HepG2 (cell line): ENCODE data around the gene DPP6. TPM values are rescaled to one million over a fixed set of nuclear protein-coding genes. Genes with fewer than 3 reads are reported as not detected.

ENCODE experiments used
- ATAC-seq: fragments of 200-7000 bp; cut with Tn5 transposase; 3 replicates; pipeline ENCODE4 v1.9.1; 2020; ENCODE audit warnings: mild to moderate bottlenecking, moderate library complexity
- BruUV-seq: library from RNA; stranded (reverse); fragments of 400-500 nt; replicated peaks from 2 replicates; lab custom pipeline; 2021; lab: Mats Ljungman, UMichigan
- CTCF ChIA-PET: fragments of 300-600 bp; formaldehyde crosslinking; extraction: SDS; loops from one replicate; lab custom pipeline; 2021; ENCODE audit warnings: low total read pairs, inconsistent platforms, low intra/inter-chr PET ratio; lab: Yijun Ruan, JAX
- POLR2A ChIA-PET: fragments of 350-600 bp; sonication (Branson Sonifier 250); formaldehyde crosslinking; loops from one replicate; lab custom pipeline; 2020; ENCODE audit warnings: antibody characterized with exemption, inconsistent platforms; lab: Yijun Ruan, JAX
- DNase-seq: peaks from one replicate; pipeline ENCODE4 v3.0.0-alpha.2; 2015; ENCODE audit warnings: low spot score
- FAIRE-seq: peaks from 3 replicates; lab custom pipeline; 2011; peaks lifted over from hg19 to GRCh38; lab: Jason Lieb, UNC
- H2AFZ ChIP-seq: one replicate; pipeline ENCODE4 v1.6.1; 2011; ENCODE audit warnings: low read length, inconsistent platforms
- H3K27ac ChIP-seq: fragments of 300-600 bp; 3 replicates; pipeline ENCODE4 v1.8.0; 2011; ENCODE audit warnings: mixed run types, mild to moderate bottlenecking, mixed read lengths, low read length, inconsistent platforms; ENCODE audit not compliant: insufficient read depth; ENCODE audit errors: extremely low read length
- H3K27me3 ChIP-seq, 2 experiments: fragments of 200-600 bp in 1 of 2; 2 replicates in 1 of 2; 3 replicates in 1 of 2; pipeline versions ENCODE4 v1.6.0 to v1.8.0; 2011; ENCODE audit warnings: low read length in 2 of 2, mild to moderate bottlenecking in 2 of 2, moderate library complexity in 2 of 2, inconsistent platforms in 1 of 2; ENCODE audit not compliant: insufficient read depth in 2 of 2, control insufficient read depth in 1 of 2
- H3K36me3 ChIP-seq, 2 experiments: fragments of 200-600 bp in 1 of 2; replicated peaks in 1 of 2; 2 replicates in 1 of 2; 3 replicates in 1 of 2; pipeline versions ENCODE4 v1.5.1 to v1.8.0; 2011; ENCODE audit warnings: low read length in 2 of 2, inconsistent platforms in 1 of 2; ENCODE audit not compliant: insufficient read depth in 2 of 2, control insufficient read depth in 1 of 2
- H3K4me1 ChIP-seq: 2 replicates; pipeline ENCODE4 v1.5.1; 2012; ENCODE audit warnings: low read length, inconsistent platforms; ENCODE audit not compliant: insufficient read depth
- H3K4me2 ChIP-seq: 2 replicates; pipeline ENCODE4 v1.6.0; 2011; ENCODE audit warnings: low read depth, low read length, inconsistent platforms
- H3K4me3 ChIP-seq, 3 experiments: fragments of 200-600 bp in 1 of 3; sonication (generic), shearing (Covaris generic) in 1 of 3; replicated peaks in 1 of 3; 2 replicates each; pipeline ENCODE4 v1.5.1; 2011 to 2016; ENCODE audit warnings: low read length in 3 of 3, inconsistent platforms in 2 of 3, low read depth in 2 of 3, mild to moderate bottlenecking in 2 of 3, control low read depth in 1 of 3, mixed read lengths in 1 of 3; ENCODE audit not compliant: insufficient read depth in 1 of 3
- H3K79me2 ChIP-seq: one replicate; pipeline ENCODE4 v1.6.1; 2011; ENCODE audit warnings: low read length, inconsistent platforms; ENCODE audit not compliant: insufficient read depth
- H3K9ac ChIP-seq: 2 replicates; pipeline ENCODE4 v1.6.0; 2011; ENCODE audit warnings: mild to moderate bottlenecking, low read depth, low read length, inconsistent platforms; ENCODE audit not compliant: insufficient read depth
- H3K9me3 ChIP-seq: 2 replicates; pipeline ENCODE4 v1.5.1; 2012; ENCODE audit warnings: mild to moderate bottlenecking, low read length
- H4K20me1 ChIP-seq: 2 replicates; pipeline ENCODE4 v1.6.0; 2011; ENCODE audit warnings: inconsistent platforms, mild to moderate bottlenecking, low read length, moderate library complexity; ENCODE audit not compliant: insufficient read depth
- GABPB1 ChIP-seq: IDR thresholded peaks from 2 replicates; pipeline ENCODE4 v1.6.1; 2016; ENCODE audit warnings: mild to moderate bottlenecking, missing genetic modification reagents, moderate library complexity, missing compliant biosample characterization
- MTERF4 ChIP-seq: sonication (generic); formaldehyde crosslinking; IDR thresholded peaks from 2 replicates; pipeline ENCODE4 v1.8.0; 2023; ENCODE audit warnings: mild to moderate bottlenecking, missing genetic modification reagents
- MTF2 ChIP-seq: sonication (generic); formaldehyde crosslinking; IDR thresholded peaks from 2 replicates; pipeline ENCODE4 v1.5.0; 2020; ENCODE audit warnings: missing genetic modification reagents, borderline replicate concordance
- NFYC ChIP-seq: IDR thresholded peaks from 2 replicates; pipeline ENCODE4 v1.6.1; 2016; ENCODE audit warnings: missing genetic modification reagents, missing compliant biosample characterization
- POGK ChIP-seq: sonication (generic); formaldehyde crosslinking; conservative IDR thresholded peaks from 2 replicates; pipeline ENCODE4 v1.8.0; 2022; ENCODE audit warnings: mild to moderate bottlenecking, moderate library complexity, missing genetic modification reagents
- REPIN1 ChIP-seq: sonication (generic); formaldehyde crosslinking; IDR thresholded peaks from 2 replicates; pipeline ENCODE4 v1.8.0; 2022; ENCODE audit warnings: missing genetic modification reagents, low read depth, mild to moderate bottlenecking, borderline replicate concordance
- ZFX ChIP-seq: sonication (generic); formaldehyde crosslinking; IDR thresholded peaks from 2 replicates; pipeline ENCODE4 v1.4.0; 2020; ENCODE audit warnings: mild to moderate bottlenecking, low read depth, missing genetic modification reagents, moderate library complexity
- ZNF616 ChIP-seq: sonication (generic); formaldehyde crosslinking; IDR thresholded peaks from 2 replicates; pipeline ENCODE4 v1.5.0; 2020; ENCODE audit warnings: low read depth, mild to moderate bottlenecking, missing genetic modification reagents
- ZNF713 ChIP-seq: sonication (generic); formaldehyde crosslinking; IDR thresholded peaks from 2 replicates; pipeline ENCODE4 v1.4.0; 2020; ENCODE audit warnings: mild to moderate bottlenecking, missing genetic modification reagents
- ZSCAN25 ChIP-seq: sonication (generic); formaldehyde crosslinking; IDR thresholded peaks from 2 replicates; pipeline ENCODE4 v1.8.0; 2022; ENCODE audit warnings: mild to moderate bottlenecking, missing genetic modification reagents
- WGBS: methylation state at CpG from one replicate; pipeline ENCODE4 v1.1.6; 2017; ENCODE audit warnings: low lambda C conversion rate; 5-methylcytosine and 5-hydroxymethylcytosine counted together
- in situ Hi-C: cut with HindIII; loops from 2 replicates; pipeline ENCODE4 v1.10.0; 2017; ENCODE audit warnings: low pct_unique_long_range_greater_than_20kb; ENCODE audit not compliant: extremely low pct_ligation_motif_present
- intact Hi-C: fragments of 100-400 bp; cut with micrococcal nuclease; formaldehyde crosslinking; loops from one replicate; pipeline ENCODE4 v1.10.0; 2022; ENCODE audit not compliant: unreplicated experiment
- polyA plus RNA-seq, 8 experiments: library from polyadenylated mRNA; depleted of rRNA in 3 of 8; stranded (reverse) in 7 of 8; unstranded in 1 of 8; fragments of >200 nt; fragmentation: Illumina TruSeq in 4 of 8; extraction: Trizol in 4 of 8; gene quantifications; 2 replicates each; pipeline versions ENCODE4 v1.2.1 to v1.2.3, GENCODE V29; 2011 to 2016; ENCODE audit warnings: low read depth in 4 of 8, missing spikeins in 1 of 8, mixed read lengths in 1 of 8; ENCODE audit not compliant: insufficient read depth in 1 of 8
- total RNA-seq, 5 experiments: library from RNA; depleted of rRNA; stranded (reverse); fragments of >200 nt; fragmentation: Illumina TruSeq; extraction: Trizol; gene quantifications; 2 replicates each; pipeline ENCODE4 v1.2.3, GENCODE V29; 2016; ENCODE audit warnings: low read depth in 1 of 5
- TF ChIP-seq, protein P1 (sequence below): sonication (generic); formaldehyde crosslinking; conservative IDR thresholded peaks from 2 replicates; pipeline ENCODE4 v1.4.0; 2020; ENCODE audit warnings: missing genetic modification reagents
- TF ChIP-seq, protein P2 (sequence below): sonication (generic); formaldehyde crosslinking; IDR thresholded peaks from 2 replicates; pipeline ENCODE4 v1.4.0; 2020; ENCODE audit warnings: missing genetic modification reagents

DPP6 gene
- total and polyA plus RNA-seq, 2 of the 13 experiments (the other 11 are each of a cell fraction or from before 2014, with no cell fraction given): not detected

- no peak for TF ChIP-seq MTERF4 (CRISPR knock-in tag)
- TF ChIP-seq ZNF616: no peak
- TF ChIP-seq, protein P1, sequence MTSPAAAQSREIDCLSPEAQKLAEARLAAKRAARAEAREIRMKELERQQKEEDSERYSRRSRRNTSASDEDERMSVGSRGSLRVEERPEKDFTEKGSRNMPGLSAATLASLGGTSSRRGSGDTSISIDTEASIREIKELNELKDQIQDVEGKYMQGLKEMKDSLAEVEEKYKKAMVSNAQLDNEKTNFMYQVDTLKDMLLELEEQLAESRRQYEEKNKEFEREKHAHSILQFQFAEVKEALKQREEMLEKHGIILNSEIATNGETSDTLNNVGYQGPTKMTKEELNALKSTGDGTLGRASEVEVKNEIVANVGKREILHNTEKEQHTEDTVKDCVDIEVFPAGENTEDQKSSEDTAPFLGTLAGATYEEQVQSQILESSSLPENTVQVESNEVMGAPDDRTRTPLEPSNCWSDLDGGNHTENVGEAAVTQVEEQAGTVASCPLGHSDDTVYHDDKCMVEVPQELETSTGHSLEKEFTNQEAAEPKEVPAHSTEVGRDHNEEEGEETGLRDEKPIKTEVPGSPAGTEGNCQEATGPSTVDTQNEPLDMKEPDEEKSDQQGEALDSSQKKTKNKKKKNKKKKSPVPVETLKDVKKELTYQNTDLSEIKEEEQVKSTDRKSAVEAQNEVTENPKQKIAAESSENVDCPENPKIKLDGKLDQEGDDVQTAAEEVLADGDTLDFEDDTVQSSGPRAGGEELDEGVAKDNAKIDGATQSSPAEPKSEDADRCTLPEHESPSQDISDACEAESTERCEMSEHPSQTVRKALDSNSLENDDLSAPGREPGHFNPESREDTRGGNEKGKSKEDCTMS (CRISPR knock-in tag): no peak
- TF ChIP-seq POGK (CRISPR knock-in tag): no peak
Observed at GRCh38 chr7:154877031-154877430, 824.8 kb downstream of the DPP6 start (continued).

DNA sequence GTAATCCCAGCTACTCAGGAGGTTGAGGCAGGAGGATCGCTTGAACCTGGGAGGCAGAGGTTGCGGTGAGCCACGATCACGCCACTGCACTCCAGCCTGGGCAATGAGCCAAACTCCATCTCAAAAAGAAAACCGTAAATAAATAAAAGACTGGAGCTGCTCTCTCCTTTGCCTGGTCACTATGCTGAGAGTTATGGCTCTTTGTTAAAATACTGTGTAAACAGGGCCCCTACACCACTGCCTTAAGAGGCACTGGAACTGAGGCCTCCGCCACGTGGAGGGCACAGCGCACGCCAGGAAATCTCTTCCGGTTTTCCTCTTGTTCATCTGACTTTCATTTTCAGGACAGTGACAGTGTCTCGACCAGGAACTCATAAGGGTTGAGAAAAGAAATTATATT, 827.4 kb downstream of the DPP6 start:
- POLR2A ChIA-PET: no interaction called here
- H4K20me1 ChIP-seq: no peaks in the 10 kb centered on the region
- 47% methylated on average over 11 of the region's 11 CpGs for WGBS
- no peak for FAIRE-seq
- no peaks in the 10 kb centered on the region for H3K79me2 ChIP-seq
- H2AFZ ChIP-seq: no peak overlapping the region
- no peaks in the 10 kb centered on the region for H3K4me1 ChIP-seq
- no peak overlapping the region for H3K4me2 ChIP-seq
- no peak overlapping the region for H3K27ac ChIP-seq
- intact Hi-C loops (no loop called here), in situ Hi-C loops (no loop called here)
- no peak for ATAC-seq
- no TSS peak for BruUV-seq
- CTCF ChIA-PET: no interaction called here
- no peak overlapping the region for H3K9ac ChIP-seq
- DNase-seq: no peak
- no peaks in the 10 kb centered on the region for H3K36me3 ChIP-seq
- H3K4me3 ChIP-seq: no peak overlapping the region
- H3K9me3 ChIP-seq: peaks cover 11% of the 10 kb centered on the region
- peaks cover 5 to 36% of the 10 kb centered on the region in 2 experiments; a peak in 3 of 5 replicates for H3K27me3 ChIP-seq
- TF ChIP-seq, protein P2, sequence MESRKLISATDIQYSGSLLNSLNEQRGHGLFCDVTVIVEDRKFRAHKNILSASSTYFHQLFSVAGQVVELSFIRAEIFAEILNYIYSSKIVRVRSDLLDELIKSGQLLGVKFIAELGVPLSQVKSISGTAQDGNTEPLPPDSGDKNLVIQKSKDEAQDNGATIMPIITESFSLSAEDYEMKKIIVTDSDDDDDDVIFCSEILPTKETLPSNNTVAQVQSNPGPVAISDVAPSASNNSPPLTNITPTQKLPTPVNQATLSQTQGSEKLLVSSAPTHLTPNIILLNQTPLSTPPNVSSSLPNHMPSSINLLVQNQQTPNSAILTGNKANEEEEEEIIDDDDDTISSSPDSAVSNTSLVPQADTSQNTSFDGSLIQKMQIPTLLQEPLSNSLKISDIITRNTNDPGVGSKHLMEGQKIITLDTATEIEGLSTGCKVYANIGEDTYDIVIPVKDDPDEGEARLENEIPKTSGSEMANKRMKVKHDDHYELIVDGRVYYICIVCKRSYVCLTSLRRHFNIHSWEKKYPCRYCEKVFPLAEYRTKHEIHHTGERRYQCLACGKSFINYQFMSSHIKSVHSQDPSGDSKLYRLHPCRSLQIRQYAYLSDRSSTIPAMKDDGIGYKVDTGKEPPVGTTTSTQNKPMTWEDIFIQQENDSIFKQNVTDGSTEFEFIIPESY: peak; percentile 57; the same call in 1 of the 2 replicates
- TF ChIP-seq REPIN1 (CRISPR knock-in tag) (no peak), GABPB1 (peak; percentile 35; the same call in 1 of the 2 replicates), ZSCAN25 (CRISPR knock-in tag) (no peak), ZNF713 (CRISPR knock-in tag) (no peak), NFYC (no peak), MTF2 (no peak), ZFX (CRISPR knock-in tag) (no peak)
